Measurements from ENCODE around the gene ALKBH6. TPM values are rescaled to one million over a fixed set of nuclear protein-coding genes. Genes with fewer than 3 reads are reported as not detected.

The ALKBH6 gene
- total RNA-seq, result 27.1 and 36.6 TPM in 2 replicates

DNA sequence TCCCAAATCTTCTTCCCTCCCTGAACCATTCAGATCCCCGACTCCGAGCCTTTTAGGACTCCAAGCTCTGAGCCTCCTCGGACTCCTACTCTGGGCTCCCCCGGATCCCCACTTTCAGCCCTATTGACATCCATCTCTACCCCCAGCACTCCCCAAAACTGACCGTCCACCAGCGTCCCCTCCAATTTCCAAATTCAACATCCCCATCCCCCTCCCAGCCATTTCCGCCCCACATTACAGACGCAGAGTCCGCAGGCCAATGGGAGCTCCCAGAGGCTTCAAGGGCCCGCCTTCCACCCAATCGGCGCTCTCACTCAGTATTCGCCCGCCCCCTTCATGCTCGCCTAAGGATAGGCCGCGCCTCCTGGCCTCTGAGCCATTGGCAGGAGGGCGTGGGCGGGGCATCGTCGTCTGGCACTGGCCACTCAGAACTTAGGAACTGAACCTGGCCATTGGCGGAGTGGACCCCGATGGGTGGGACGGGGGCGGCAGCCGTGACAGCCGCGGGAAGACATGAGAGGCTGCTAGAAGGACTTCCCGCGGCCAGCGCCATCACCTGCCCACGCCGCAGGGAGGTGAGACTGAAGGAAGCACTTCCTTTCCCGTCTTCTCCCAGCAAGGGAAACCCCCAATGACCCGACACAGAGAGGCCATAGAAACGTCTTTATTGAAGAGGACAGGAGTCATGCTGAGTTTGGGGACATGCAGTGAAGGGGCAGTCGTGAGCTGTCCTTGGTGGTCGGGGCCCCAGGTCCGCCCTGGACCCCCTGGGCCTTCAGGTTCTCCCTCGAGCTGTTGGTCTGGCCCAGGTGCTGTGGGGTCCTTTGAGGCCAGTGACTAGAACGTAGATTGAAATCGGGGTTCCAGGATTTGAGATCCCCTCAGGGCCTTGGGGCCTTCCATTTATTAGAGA is at the start of gene ALKBH6:
Gene ALKBH6, minus strand, starts transcription at position 202 of the 913 bp plus-strand sequence. CDS start 816 bp downstream, outside the sequence.

DNA sequence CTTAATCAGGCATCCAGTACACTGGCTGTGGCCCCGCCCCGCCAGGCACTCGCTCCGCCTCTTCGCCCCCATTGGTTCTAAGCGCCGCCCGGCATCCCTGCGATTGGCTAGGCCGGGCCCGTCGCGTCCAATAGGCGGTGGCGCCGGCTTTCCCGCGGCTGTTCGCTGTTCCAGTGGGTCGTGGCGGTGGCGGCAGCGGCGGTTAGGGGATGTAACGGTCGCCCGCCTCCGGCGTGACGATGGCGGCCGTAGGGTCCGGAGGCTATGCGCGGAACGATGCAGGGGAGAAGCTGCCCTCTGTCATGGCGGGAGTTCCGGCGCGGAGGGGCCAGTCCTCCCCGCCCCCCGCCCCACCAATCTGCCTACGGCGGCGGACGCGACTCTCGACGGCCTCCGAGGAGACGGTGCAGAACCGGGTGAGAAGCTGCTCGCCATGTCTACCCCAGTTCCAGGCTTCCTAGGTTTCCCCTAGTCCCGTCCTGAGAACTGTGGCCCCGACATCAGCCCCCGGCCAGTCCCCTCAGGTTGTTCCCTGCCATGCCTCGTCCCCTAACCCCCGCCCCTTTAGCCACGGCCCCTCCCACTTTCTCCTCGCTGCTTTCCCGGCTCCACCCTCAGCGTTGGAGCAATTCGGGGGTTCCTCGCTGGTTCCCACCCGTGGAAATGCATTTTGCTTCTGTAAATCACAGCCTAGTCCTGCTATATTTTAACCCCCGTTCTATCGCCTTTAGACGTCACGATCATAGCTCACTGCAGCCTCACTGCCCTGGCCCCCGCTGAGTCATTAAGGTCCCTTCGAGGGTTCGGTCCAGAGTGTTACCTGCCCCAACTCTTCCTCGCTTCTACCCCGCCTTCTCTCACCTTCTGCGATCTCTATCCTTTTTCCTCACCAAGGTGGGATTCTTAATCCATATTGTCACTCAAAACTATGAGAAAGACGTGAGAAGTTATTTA is 41.0 kb upstream of the ALKBH6 start, which contains the start of gene WDR62:
Gene WDR62, plus strand, starts transcription at position 165 of the 954 bp plus-strand sequence. Its CDS starts 75 bp downstream, at position 240.

DNA sequence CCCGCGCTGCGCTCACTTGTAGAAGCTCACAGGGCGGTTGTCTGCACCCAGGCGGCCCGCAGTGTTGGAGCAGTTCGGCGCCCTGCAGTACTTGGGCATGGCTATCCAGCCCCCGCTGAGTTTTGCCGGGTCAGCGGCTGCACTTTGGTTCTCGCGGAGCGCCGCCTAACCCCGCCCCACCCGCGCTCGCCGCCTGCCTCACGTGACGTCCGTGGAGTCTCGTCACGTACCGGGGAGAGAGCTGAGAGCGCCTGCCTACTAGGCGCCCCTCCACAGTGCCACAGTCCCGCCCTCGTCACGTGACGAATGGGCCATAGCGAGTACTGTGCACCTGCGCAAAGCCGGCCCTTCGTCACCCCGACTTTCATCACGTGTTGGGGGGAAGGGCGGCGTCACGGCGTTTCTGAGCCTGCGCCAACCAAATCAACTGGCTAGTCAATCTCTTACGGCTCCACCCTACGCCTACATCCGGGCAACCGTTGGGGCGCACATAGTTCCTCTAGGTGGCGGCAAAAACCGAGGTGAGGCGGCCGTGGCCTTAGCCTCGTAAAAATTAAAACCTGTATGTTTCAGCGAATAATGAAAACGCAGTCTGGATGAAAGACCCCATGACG is 40.2 kb upstream of the ALKBH6 start, which contains the start of gene THAP8:
Gene THAP8, minus strand, starts transcription at position 167 of the 614 bp plus-strand sequence. Its CDS starts 68 bp downstream, at position 99.

DNA sequence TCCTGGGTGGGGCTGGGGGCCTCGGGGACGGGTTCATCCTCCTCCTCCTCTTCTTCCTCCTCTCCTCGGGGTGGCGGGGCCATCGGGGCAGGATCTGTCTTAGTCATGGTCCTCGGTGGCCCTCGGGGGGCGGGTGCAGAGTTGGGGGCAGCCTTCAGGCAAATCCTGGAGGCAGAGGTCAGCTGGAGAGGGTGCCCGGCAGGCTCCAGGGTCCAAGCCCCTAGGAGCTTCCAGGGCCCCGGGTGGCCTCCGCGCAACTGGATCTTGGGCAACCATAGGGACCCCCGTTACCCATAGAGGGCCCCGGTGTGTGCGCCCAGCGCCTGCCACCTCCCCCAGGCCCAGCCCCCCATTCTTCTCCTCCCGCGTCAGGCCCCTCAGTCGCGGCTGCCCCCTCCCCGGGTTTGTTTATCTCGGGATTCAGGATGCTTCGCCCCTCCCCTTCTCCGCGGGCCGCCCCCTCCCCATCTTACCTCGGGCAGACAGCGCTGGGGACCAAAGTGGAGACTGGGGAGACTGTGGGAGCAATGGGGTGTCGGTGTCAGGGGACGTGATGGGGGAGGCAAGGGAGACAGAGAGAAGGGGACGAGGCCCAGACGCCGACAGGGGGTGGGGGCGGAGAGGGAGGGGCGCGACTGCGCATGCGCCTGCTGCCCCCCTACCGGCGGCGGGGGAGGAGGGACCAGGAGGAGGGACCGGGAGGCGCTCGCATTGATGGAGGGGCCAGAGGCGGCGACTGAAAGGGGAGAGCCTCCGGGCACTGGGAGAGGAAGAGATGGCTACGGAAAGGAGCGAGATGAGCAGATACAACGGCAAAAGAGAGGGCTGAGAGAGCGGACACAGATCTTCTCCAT is 18.5 kb upstream of the ALKBH6 start, which contains the start of gene CLIP3:
Gene CLIP3, minus strand, starts transcription at position 623 of the 854 bp plus-strand sequence. Its CDS starts 516 bp downstream, at position 107.

DNA sequence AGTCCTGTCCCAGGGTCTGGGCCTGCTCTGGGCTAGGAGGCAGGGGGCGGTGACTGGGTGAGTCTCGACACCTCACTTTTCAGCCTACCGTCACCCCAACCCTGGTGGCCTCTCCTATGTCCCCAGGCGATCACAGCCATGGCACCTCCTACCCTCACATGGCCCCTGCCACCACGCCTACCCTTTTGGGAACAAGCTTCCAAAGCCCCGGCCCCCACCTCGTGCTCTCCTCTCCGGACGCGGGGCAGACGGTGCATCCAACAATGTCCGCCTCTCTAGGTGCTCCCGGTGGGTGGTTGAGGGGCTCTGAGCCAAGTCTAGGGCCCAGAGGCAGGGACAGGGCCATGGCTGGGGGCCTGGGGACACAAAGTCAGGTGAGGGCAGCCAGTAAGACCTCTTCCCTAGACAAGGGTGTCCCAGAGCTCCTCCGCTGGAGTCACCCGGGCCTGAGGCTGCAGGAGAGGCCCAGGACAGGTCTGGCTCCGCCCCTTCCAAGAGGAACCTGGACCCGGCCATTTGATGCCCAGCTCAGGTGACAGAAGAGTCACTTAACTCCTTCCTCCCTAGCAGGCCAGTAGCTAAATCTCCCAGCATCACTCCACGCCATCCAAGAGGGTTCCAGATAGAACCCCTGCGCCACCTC is 5.6 kb downstream of the ALKBH6 start, which contains the start of gene SYNE4:
Gene SYNE4, minus strand, starts transcription at position 478 of the 643 bp plus-strand sequence. Its CDS starts 132 bp downstream, at position 346.

DNA sequence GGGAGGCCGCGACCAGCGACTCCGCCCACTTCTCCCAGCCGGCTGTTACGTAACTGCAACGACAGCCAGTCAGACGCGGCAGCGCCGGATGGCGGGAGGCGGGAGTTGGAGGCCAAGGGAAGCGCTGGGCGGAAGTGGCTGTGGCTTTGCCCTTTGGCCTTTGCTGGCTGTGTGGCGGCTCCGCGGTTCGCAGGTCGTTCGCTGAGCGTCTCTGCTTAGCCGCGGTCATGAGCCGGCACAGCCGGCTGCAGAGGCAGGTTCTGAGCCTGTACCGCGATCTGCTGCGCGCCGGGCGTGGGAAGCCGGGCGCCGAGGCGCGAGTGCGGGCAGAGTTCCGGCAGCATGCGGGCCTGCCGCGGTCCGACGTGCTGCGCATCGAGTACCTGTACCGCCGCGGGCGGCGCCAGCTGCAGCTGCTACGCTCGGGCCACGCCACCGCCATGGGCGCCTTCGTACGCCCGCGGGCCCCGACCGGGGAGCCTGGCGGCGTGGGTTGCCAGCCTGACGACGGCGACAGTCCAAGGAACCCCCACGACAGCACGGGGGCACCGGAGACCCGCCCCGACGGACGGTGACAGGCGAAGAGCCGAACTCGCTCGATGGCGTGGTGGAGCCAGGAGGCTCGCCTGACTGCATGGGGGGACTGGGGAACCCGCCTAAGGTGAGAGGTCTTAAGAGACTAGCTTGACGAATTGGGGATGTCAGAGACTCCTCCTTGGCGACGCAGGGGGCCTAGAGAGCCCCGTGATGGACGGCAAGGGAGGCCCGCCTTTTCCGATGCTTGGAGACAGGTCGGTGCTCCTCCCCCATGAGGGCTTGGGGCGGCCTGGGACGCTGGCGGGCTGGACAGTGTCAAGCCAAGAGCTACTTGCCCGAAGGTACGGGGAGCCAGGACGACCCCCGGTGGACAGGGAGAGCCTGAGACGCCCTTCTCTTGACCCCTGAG is 18.7 kb downstream of the ALKBH6 start, which contains the start of gene SDHAF1:
Gene SDHAF1, plus strand, starts transcription at position 141 of the 946 bp plus-strand sequence. Its CDS starts 87 bp downstream, at position 228.

Other genes starting within 250 kb of the ALKBH6 start
- gene ARHGAP33, start 238.6 kb downstream of the ALKBH6 start, total RNA-seq, result 0.49 and 2.3 TPM in 2 replicates
- not detected in 2 replicates for gene PRODH2, start 201.4 kb downstream of the ALKBH6 start, total RNA-seq
- gene NPHS1, start 161.7 kb downstream of the ALKBH6 start, total RNA-seq, result not detected in 2 replicates
- gene KIRREL2, start 157.3 kb downstream of the ALKBH6 start, total RNA-seq, result 0.81 TPM in 1 of 2 replicates, not detected in the other
- 20.4 and 38.2 TPM in 2 replicates for gene APLP1, start 145.6 kb downstream of the ALKBH6 start, total RNA-seq
- 2.2 and 2.4 TPM in 2 replicates for gene NFKBID, start 113.7 kb downstream of the ALKBH6 start, total RNA-seq
- not detected in 2 replicates for gene HCST, start 111.7 kb downstream of the ALKBH6 start, total RNA-seq
- gene TYROBP, start 105.9 kb downstream of the ALKBH6 start, total RNA-seq, result not detected in 2 replicates
- gene LRFN3, start 77.8 kb downstream of the ALKBH6 start, total RNA-seq, result 5.0 and 12.1 TPM in 2 replicates
- 26.2 and 28.0 TPM in 2 replicates for gene SDHAF1, start 19.0 kb downstream of the ALKBH6 start, total RNA-seq
- not detected in 2 replicates for gene SYNE4, start 5.4 kb downstream of the ALKBH6 start, total RNA-seq
- 9.2 and 10.5 TPM in 2 replicates for gene CLIP3, start 18.7 kb upstream of the ALKBH6 start, total RNA-seq
- gene THAP8, start 40.1 kb upstream of the ALKBH6 start, total RNA-seq, result 15.2 and 19.7 TPM in 2 replicates
- gene WDR62, start 40.7 kb upstream of the ALKBH6 start, total RNA-seq, result 1.3 and 1.6 TPM in 2 replicates
- gene OVOL3, start 96.9 kb upstream of the ALKBH6 start, total RNA-seq, result not detected in 2 replicates
- 40.2 and 41.3 TPM in 2 replicates for gene POLR2I, start 100.7 kb upstream of the ALKBH6 start, total RNA-seq
- gene TBCB, start 101.3 kb upstream of the ALKBH6 start, total RNA-seq, result 176 and 267 TPM in 2 replicates
- 270 and 285 TPM in 2 replicates for gene CAPNS1, start 125.9 kb upstream of the ALKBH6 start, total RNA-seq
- gene COX7A1, start 138.2 kb upstream of the ALKBH6 start, total RNA-seq, result 29.1 and 35.2 TPM in 2 replicates
- gene ZNF565, start 200.5 kb upstream of the ALKBH6 start, total RNA-seq, result 2.3 and 3.6 TPM in 2 replicates
- 46.0 and 77.9 TPM in 2 replicates for gene ZNF146, start 200.9 kb upstream of the ALKBH6 start, total RNA-seq

Measured in cardiac atrium fibroblast (primary cell).